Glutamatergic neuron (in vitro differentiated cells): ENCODE data around the gene MARK3. TPM values are rescaled to one million over a fixed set of nuclear protein-coding genes. Genes with fewer than 3 reads are reported as not detected.

Experiments used
- DNase-seq: peaks from one replicate; pipeline ENCODE4 v3.0.0; 2022
- H3K27ac Mint-ChIP-seq: one replicate; pipeline ENCODE4 v1.8.0; 2020; ENCODE audit warnings: mild to moderate bottlenecking, mixed read lengths, inconsistent platforms; ENCODE audit not compliant: unreplicated experiment
- H3K27me3 Mint-ChIP-seq: one replicate; pipeline ENCODE4 v1.8.0; 2020; ENCODE audit warnings: mild to moderate bottlenecking, moderate library complexity, mixed read lengths, inconsistent platforms; ENCODE audit not compliant: unreplicated experiment
- H3K36me3 Mint-ChIP-seq: one replicate; pipeline ENCODE4 v1.8.0; 2020; ENCODE audit warnings: mild to moderate bottlenecking, mixed read lengths, inconsistent platforms; ENCODE audit not compliant: unreplicated experiment
- H3K4me1 Mint-ChIP-seq: one replicate; pipeline ENCODE4 v1.8.0; 2020; ENCODE audit warnings: mild to moderate bottlenecking, low read depth, mixed read lengths, inconsistent platforms; ENCODE audit not compliant: unreplicated experiment
- H3K4me3 Mint-ChIP-seq: one replicate; pipeline ENCODE4 v1.8.0; 2020; ENCODE audit warnings: mild to moderate bottlenecking, mixed read lengths, inconsistent platforms; ENCODE audit not compliant: unreplicated experiment
- H3K9me3 Mint-ChIP-seq: one replicate; pipeline ENCODE4 v1.8.0; 2020; ENCODE audit warnings: mild to moderate bottlenecking, moderate library complexity, mixed read lengths, inconsistent platforms; ENCODE audit not compliant: unreplicated experiment
- total RNA-seq: library from RNA; stranded (reverse); fragmentation: NEBNext Ultra II Directional; extraction: Animal tissue kit (Norgen Biotek cat#: 25700); gene quantifications from one replicate; pipeline ENCODE4 v1.2.1, GENCODE V29; 2021; ENCODE audit not compliant: unreplicated experiment
- TF ChIP-seq, protein P1 (sequence below): fragments of 200-600 bp; sonication (generic); IDR thresholded peaks from one replicate; pipeline ENCODE4 v1.5.0; 2021; ENCODE audit not compliant: partially characterized antibody, unreplicated experiment

MARK3 gene
- total RNA-seq, 1 donor from 2014 or later = 110 TPM

GRCh38 chr14:103398427-103399195 lies 13.4 kb downstream of the MARK3 start:
- Mint-ChIP-seq H3K9me3 (no peaks in the 10 kb centered on the region), H3K4me3 (no peak overlapping the region), H3K4me1 (peaks cover 39% of the 10 kb centered on the region), H3K27me3 (peaks cover 3% of the 10 kb centered on the region), H3K36me3 (no peaks in the 10 kb centered on the region), H3K27ac (no peak overlapping the region)
- DNase-seq = no peak
- TF ChIP-seq, protein P1, sequence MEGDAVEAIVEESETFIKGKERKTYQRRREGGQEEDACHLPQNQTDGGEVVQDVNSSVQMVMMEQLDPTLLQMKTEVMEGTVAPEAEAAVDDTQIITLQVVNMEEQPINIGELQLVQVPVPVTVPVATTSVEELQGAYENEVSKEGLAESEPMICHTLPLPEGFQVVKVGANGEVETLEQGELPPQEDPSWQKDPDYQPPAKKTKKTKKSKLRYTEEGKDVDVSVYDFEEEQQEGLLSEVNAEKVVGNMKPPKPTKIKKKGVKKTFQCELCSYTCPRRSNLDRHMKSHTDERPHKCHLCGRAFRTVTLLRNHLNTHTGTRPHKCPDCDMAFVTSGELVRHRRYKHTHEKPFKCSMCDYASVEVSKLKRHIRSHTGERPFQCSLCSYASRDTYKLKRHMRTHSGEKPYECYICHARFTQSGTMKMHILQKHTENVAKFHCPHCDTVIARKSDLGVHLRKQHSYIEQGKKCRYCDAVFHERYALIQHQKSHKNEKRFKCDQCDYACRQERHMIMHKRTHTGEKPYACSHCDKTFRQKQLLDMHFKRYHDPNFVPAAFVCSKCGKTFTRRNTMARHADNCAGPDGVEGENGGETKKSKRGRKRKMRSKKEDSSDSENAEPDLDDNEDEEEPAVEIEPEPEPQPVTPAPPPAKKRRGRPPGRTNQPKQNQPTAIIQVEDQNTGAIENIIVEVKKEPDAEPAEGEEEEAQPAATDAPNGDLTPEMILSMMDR = no peak

- Mint-ChIP-seq H3K4me1 (peaks cover 42% of the 10 kb centered on the region), H3K36me3 (no peaks in the 10 kb centered on the region), H3K27ac (no peak overlapping the region), H3K4me3 (no peak overlapping the region), H3K9me3 (no peaks in the 10 kb centered on the region), H3K27me3 (peaks cover 3% of the 10 kb centered on the region)
- no peak for DNase-seq
- TF ChIP-seq, protein P1 = no peak
Observed at GRCh38 chr14:103400537-103400936, 15.3 kb downstream of the MARK3 start.

- no peaks in the 10 kb centered on the region for H3K9me3 Mint-ChIP-seq
- H3K27ac Mint-ChIP-seq = peak overlapping the region; percentile 83
- H3K4me3 Mint-ChIP-seq = peak overlapping the region; percentile 4
- peaks cover 35% of the 10 kb centered on the region for H3K4me1 Mint-ChIP-seq
- TF ChIP-seq, protein P1 = no peak
- H3K36me3 Mint-ChIP-seq = no peaks in the 10 kb centered on the region
- DNase-seq = no peak
- H3K27me3 Mint-ChIP-seq = peaks cover 3% of the 10 kb centered on the region
Observed at GRCh38 chr14:103401223-103402214, 16.3 kb downstream of the MARK3 start.

DNA sequence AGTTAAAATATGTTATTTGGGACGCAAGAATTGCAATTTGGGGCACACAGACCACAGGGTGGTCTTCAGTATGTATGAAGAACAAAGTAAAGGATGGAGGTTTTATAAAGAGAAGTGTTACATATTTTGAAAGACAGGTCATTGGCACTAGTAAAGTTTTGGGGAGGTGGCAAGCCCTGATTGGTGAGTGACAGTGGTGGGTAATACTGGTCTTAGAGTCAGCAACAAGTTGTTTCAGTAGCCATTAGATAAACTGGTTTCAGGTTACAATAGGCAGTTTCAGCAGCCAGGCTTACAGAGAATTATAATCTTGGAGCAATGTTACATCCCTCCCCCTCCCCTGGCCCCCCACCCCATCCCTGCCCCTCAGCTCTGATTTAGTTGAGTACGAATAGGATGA lies 17.5 kb downstream of the MARK3 start:
- no peaks in the 10 kb centered on the region for H3K36me3 Mint-ChIP-seq
- H3K4me3 Mint-ChIP-seq = no peak overlapping the region
- H3K9me3 Mint-ChIP-seq = no peaks in the 10 kb centered on the region
- peaks cover 3% of the 10 kb centered on the region for H3K27me3 Mint-ChIP-seq
- no peak for DNase-seq
- TF ChIP-seq, protein P1 = no peak
- H3K27ac Mint-ChIP-seq = peak overlapping the region; percentile 71
- peaks cover 34% of the 10 kb centered on the region for H3K4me1 Mint-ChIP-seq
